ENCODE measurements around the gene DLGAP1. TPM values are rescaled to one million over a fixed set of nuclear protein-coding genes. Genes with fewer than 3 reads are reported as not detected.

The DLGAP1 gene
- total RNA-seq, 1 donor from 2014 or later = 5.4 TPM

DNA sequence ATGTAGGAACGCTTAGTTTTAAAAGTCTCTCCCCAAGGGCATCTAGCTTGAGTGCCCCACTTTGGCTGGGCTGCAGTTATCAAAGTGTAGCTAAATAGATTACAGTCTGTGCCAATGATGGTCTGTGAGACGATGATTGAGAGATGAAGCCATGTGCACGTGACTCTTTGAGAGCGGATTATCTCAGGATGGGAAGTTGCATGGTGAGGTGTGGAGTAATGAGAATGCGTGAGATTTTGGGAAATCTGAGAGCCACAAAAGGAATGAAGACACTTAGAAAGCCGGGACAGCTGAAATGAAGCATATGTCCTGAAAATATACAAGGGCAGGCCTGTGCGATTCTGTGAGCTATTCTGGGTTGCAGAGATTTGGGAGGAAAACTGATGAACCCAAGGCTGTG, 635.1 kb downstream of the DLGAP1 start:
- DNase-seq = no peak
- Histone ChIP-seq H3K4me1 (peaks cover 3% of the 10 kb centered on the region), H3K27ac (no peak overlapping the region), H3K9me3 (no peaks in the 10 kb centered on the region), H3K4me3 (no peak overlapping the region), H3K36me3 (no peaks in the 10 kb centered on the region), H3K27me3 (no peaks in the 10 kb centered on the region)
- no peak for TF ChIP-seq CTCF (IDR thresholded peaks at IDR 0.05)
- intact Hi-C loops (cut with DNase I) = no loop called here
- no peak for ATAC-seq

GRCh38 chr18:3816610-3817363, 638.3 kb downstream of the DLGAP1 start:
- H3K27ac ChIP-seq = no peak overlapping the region
- peaks cover 3% of the 10 kb centered on the region for H3K4me1 ChIP-seq
- no peaks in the 10 kb centered on the region for H3K27me3 ChIP-seq
- intact Hi-C loops (cut with DNase I) = no loop called here
- no peak overlapping the region for H3K4me3 ChIP-seq
- no peaks in the 10 kb centered on the region for H3K9me3 ChIP-seq
- H3K36me3 ChIP-seq = no peaks in the 10 kb centered on the region
- peak; percentile 69 for ATAC-seq
- no peak for DNase-seq
- no peak for TF ChIP-seq CTCF (IDR thresholded peaks at IDR 0.05)

GRCh38 chr18:3815991-3816390, 639.1 kb downstream of the DLGAP1 start:
- no peak for TF ChIP-seq CTCF (IDR thresholded peaks at IDR 0.05)
- peaks cover 3% of the 10 kb centered on the region for H3K4me1 ChIP-seq
- no peak overlapping the region for H3K4me3 ChIP-seq
- DNase-seq (no peak), ATAC-seq (no peak)
- no peaks in the 10 kb centered on the region for H3K27me3 ChIP-seq
- no peak overlapping the region for H3K27ac ChIP-seq
- intact Hi-C loops (cut with DNase I) = no loop called here
- H3K9me3 ChIP-seq = no peaks in the 10 kb centered on the region
- H3K36me3 ChIP-seq = no peaks in the 10 kb centered on the region

- no peak for ATAC-seq
- no peak overlapping the region for H3K4me3 ChIP-seq
- H3K27ac ChIP-seq = no peak overlapping the region
- intact Hi-C loops (cut with DNase I) = no loop called here
- no peaks in the 10 kb centered on the region for H3K36me3 ChIP-seq
- H3K9me3 ChIP-seq = no peaks in the 10 kb centered on the region
- no peak for DNase-seq
- TF ChIP-seq CTCF (IDR thresholded peaks at IDR 0.05) = no peak
- peaks cover 3% of the 10 kb centered on the region for H3K4me1 ChIP-seq
- no peaks in the 10 kb centered on the region for H3K27me3 ChIP-seq
These were observed 640.3 kb downstream of the DLGAP1 start for GRCh38 chr18:3814816-3815215.

GRCh38 chr18:3810296-3810695, 644.8 kb downstream of the DLGAP1 start:
- no peaks in the 10 kb centered on the region for H3K9me3 ChIP-seq
- DNase-seq (no peak), ATAC-seq (no peak)
- no peaks in the 10 kb centered on the region for H3K36me3 ChIP-seq
- no peak overlapping the region for H3K27ac ChIP-seq
- no peaks in the 10 kb centered on the region for H3K27me3 ChIP-seq
- intact Hi-C loops (cut with DNase I) = no loop called here
- no peak for TF ChIP-seq CTCF (IDR thresholded peaks at IDR 0.05)
- H3K4me3 ChIP-seq = no peak overlapping the region
- H3K4me1 ChIP-seq = no peaks in the 10 kb centered on the region
